ENCODE measurements around the gene SOX18. TPM values are rescaled to one million over a fixed set of nuclear protein-coding genes. Genes with fewer than 3 reads are reported as not detected.

Gene SOX18
- total and polyA plus RNA-seq, 2 of the 13 experiments (the other 11 are each of a cell fraction or from before 2014, with no cell fraction given): 1.6 to 1.9 TPM

GRCh38 chr20:64051033-64051452, 1.6 kb upstream of the SOX18 start (continued):
- TF ChIP-seq RARA (CRISPR knock-in tag; IDR thresholded peaks at IDR 0.05): no peak
- no peak for TF ChIP-seq ZNF782 (CRISPR knock-in tag; IDR thresholded peaks at IDR 0.05; ENCODE audit: borderline replicate concordance)
- TF ChIP-seq AKAP8 (CRISPR knock-in tag; IDR thresholded peaks at IDR 0.05): no peak
- TF ChIP-seq ZBTB20 (CRISPR knock-in tag; IDR thresholded peaks at IDR 0.05; ENCODE audit: borderline replicate concordance, low read depth): no peak
- no peak for TF ChIP-seq MZF1 (CRISPR knock-in tag; IDR thresholded peaks at IDR 0.05; ENCODE audit: borderline replicate concordance)
- no peak for TF ChIP-seq ZNF780A (CRISPR knock-in tag; IDR thresholded peaks at IDR 0.05)
- no peak for TF ChIP-seq PAX8 (CRISPR knock-in tag; IDR thresholded peaks at IDR 0.05; ENCODE audit: borderline replicate concordance)

- Histone ChIP-seq H3K9ac (ENCODE audit: insufficient read depth, low read depth, low read length) (peak overlapping the region; percentile 79), H3K36me3 (replicated peaks in 1 of 2; ENCODE audit: control insufficient read depth in 1 of 2, insufficient read depth in 2 of 2, low read length in 2 of 2) (no peaks in the 10 kb centered on the region), H3K4me1 (ENCODE audit: insufficient read depth, low read length) (peaks cover 69% of the 10 kb centered on the region), H3K9me3 (ENCODE audit: low read length) (no peaks in the 10 kb centered on the region), H4K20me1 (ENCODE audit: insufficient read depth, low read length) (no peaks in the 10 kb centered on the region), H3K79me2 (ENCODE audit: insufficient read depth, low read length) (peaks cover 4% of the 10 kb centered on the region), H3K27ac (ENCODE audit: extremely low read length, insufficient read depth, low read length) (peak overlapping the region; percentile 68), H3K4me3 (replicated peaks in 1 of 3; ENCODE audit: insufficient read depth in 1 of 3, low read depth in 2 of 3, low read length in 3 of 3) (peak overlapping the region; percentile 65 to 88 (median 77)), H3K27me3 (ENCODE audit: control insufficient read depth in 1 of 2, insufficient read depth in 2 of 2, low read length in 2 of 2) (no peaks in the 10 kb centered on the region; a peak in 1 of 5 replicates), H2AFZ (ENCODE audit: low read length) (no peak overlapping the region), H3K4me2 (ENCODE audit: low read depth, low read length) (peak overlapping the region; percentile 98)
- 10% methylated on average over 20 of the region's 23 CpGs for whole genome bisulfite sequencing (ENCODE audit: low lambda C conversion rate)
- FAIRE-seq: peak; percentile 67
- BruUV-seq (replicated peaks): no TSS peak
- ATAC-seq: peak; percentile 45
- intact Hi-C loops (cut with micrococcal nuclease; ENCODE audit: unreplicated experiment): loop anchor here (1.0 kb wide), 1 partner anchor 26 kb away; no protein-coding TSS in a partner anchor
- CTCF ChIA-PET (ENCODE audit: low intra/inter-chr PET ratio, low total read pairs): no interaction called here
- in situ Hi-C loops (cut with HindIII; ENCODE audit: extremely low pct_ligation_motif_present, low pct_unique_long_range_greater_than_20kb): no loop called here
- POLR2A ChIA-PET: interaction anchor here (0.6 to 9.4 kb wide), 14 partner anchors 8 to 392 kb away, joined by 3 to 252 read pairs (median 4); partner anchors contain the start of genes C20orf204, OPRL1, PRPF6 and RGS19
- peak; percentile 79 for DNase-seq (ENCODE audit: low spot score)
- TF ChIP-seq SKIL (CRISPR knock-in tag; IDR thresholded peaks at IDR 0.05; ENCODE audit: borderline replicate concordance) (0 out of 2 replicates have a peak, but pooled peaks have one; percentile 27), KLF16 (CRISPR knock-in tag; IDR thresholded peaks at IDR 0.05) (no peak; a peak in 2 of 4 replicates), ZFP91 (CRISPR knock-in tag; IDR thresholded peaks at IDR 0.05; ENCODE audit: borderline replicate concordance) (peak; percentile 86), HNRNPK (IDR thresholded peaks at IDR 0.05; ENCODE audit: low read depth, low read length, poor library complexity, severe bottlenecking) (no peak), YEATS2 (CRISPR knock-in tag; IDR thresholded peaks at IDR 0.05; ENCODE audit: borderline replicate concordance) (0 out of 2 replicates have a peak, but pooled peaks have one; percentile 56)
These were observed 1.0 kb upstream of the SOX18 start for GRCh38 chr20:64050261-64051032.

All from HepG2 (cell line).